ENCODE results near the gene OR5C1. TPM values are rescaled to one million over a fixed set of nuclear protein-coding genes. Genes with fewer than 3 reads are reported as not detected.

Gene OR5C1
- total RNA-seq, 1 experiment from 2014 or later = not detected

GRCh38 chr9:122789256-122790046, 718 bp downstream of the OR5C1 start:
- H3K4me3 Mint-ChIP-seq = no peak overlapping the region
- DNase-seq (ENCODE audit: low spot score) (no peak), ATAC-seq (no peak)
- H3K27me3 Mint-ChIP-seq (ENCODE audit: low read depth) = peaks cover 4% of the 10 kb centered on the region; the same call in 1 of the 2 replicates
- H3K9me3 Mint-ChIP-seq = peaks cover 58% of the 10 kb centered on the region
- TF ChIP-seq ARID4B (CRISPR knock-in tag; IDR thresholded peaks at IDR 0.05; ENCODE audit: borderline replicate concordance) (no peak), CREB1 (CRISPR knock-in tag; IDR thresholded peaks at IDR 0.05) (no peak), ESRRA (CRISPR knock-in tag; IDR thresholded peaks at IDR 0.05; ENCODE audit: borderline replicate concordance) (no peak), NR1H2 (CRISPR knock-in tag; IDR thresholded peaks at IDR 0.05) (no peak), TCF7 (CRISPR knock-in tag; IDR thresholded peaks at IDR 0.05; ENCODE audit: low read depth) (no peak), TEAD1 (CRISPR knock-in tag; IDR thresholded peaks at IDR 0.05) (no peak), NFE2L1 (CRISPR knock-in tag; IDR thresholded peaks at IDR 0.05) (no peak), MLX (CRISPR knock-in tag; IDR thresholded peaks at IDR 0.05) (no peak), ZNF317 (CRISPR knock-in tag; IDR thresholded peaks at IDR 0.05; ENCODE audit: borderline replicate concordance, low read depth) (no peak), PREB (CRISPR knock-in tag; IDR thresholded peaks at IDR 0.05; ENCODE audit: borderline replicate concordance) (no peak), HMGA2 (CRISPR knock-in tag; IDR thresholded peaks at IDR 0.05) (no peak), GRHL2 (CRISPR knock-in tag; IDR thresholded peaks at IDR 0.05; ENCODE audit: insufficient replicate concordance, severe bottlenecking) (no peak), TP53 (CRISPR knock-in tag; IDR thresholded peaks at IDR 0.05) (no peak), ZBTB43 (CRISPR knock-in tag; IDR thresholded peaks at IDR 0.05) (no peak)
- ChIA-PET CTCF (interaction anchor here (1.3 kb wide), 1 partner anchor 291 kb away, joined by 3 read pairs; no protein-coding TSS in a partner anchor), POLR2A (no interaction called here)
- peaks cover 19% of the 10 kb centered on the region for H3K36me3 Mint-ChIP-seq
- no peaks in the 10 kb centered on the region for H3K4me1 Mint-ChIP-seq
- no peak overlapping the region for H3K27ac Mint-ChIP-seq

- Mint-ChIP-seq H3K27ac (no peak overlapping the region), H3K27me3 (ENCODE audit: low read depth) (peaks cover 9% of the 10 kb centered on the region; the same call in 1 of the 2 replicates), H3K4me1 (no peaks in the 10 kb centered on the region), H3K9me3 (peaks cover 63% of the 10 kb centered on the region), H3K36me3 (peaks cover 17% of the 10 kb centered on the region), H3K4me3 (no peak overlapping the region)
- ChIA-PET CTCF (no interaction called here), POLR2A (no interaction called here)
- ATAC-seq (no peak), DNase-seq (ENCODE audit: low spot score) (no peak)
- TF ChIP-seq AFF4 (CRISPR knock-in tag; IDR thresholded peaks at IDR 0.05; ENCODE audit: borderline replicate concordance) (no peak), RELA (CRISPR knock-in tag; IDR thresholded peaks at IDR 0.05; ENCODE audit: borderline replicate concordance) (no peak), HMGA2 (CRISPR knock-in tag; IDR thresholded peaks at IDR 0.05) (no peak)
Observed at GRCh38 chr9:122791872-122792669, 3.3 kb downstream of the OR5C1 start.
